HG03342 (cell line): ENCODE results near the gene SLC18A3.

Experiments used
- ATAC-seq: cut with Tn5 transposase; IDR thresholded peaks from one replicate; pipeline ENCODE4 v1.9.1; 2021; ENCODE audit warnings: mild to moderate bottlenecking, moderate library complexity; ENCODE audit not compliant: unreplicated experiment

The SLC18A3 gene

GRCh38 chr10:49610458-49611165, 502 bp downstream of the SLC18A3 start:
- ATAC-seq, result no peak

GRCh38 chr10:49611166-49611815, 1.2 kb downstream of the SLC18A3 start:
- ATAC-seq, result no peak

GRCh38 chr10:49611816-49612512, 1.9 kb downstream of the SLC18A3 start:
- no peak for ATAC-seq

GRCh38 chr10:49612513-49613164, 2.5 kb downstream of the SLC18A3 start:
- no peak for ATAC-seq

GRCh38 chr10:49613165-49613881, 3.2 kb downstream of the SLC18A3 start:
- no peak for ATAC-seq

- ATAC-seq, result no peak
Observed at GRCh38 chr10:49613882-49614241, 3.8 kb downstream of the SLC18A3 start, which contains the start of gene CHAT. Gene CHAT (plus strand): TSS chr10:49614037. CDS start chr10:49614190, 153 bp downstream.

GRCh38 chr10:49614242-49615198, 4.4 kb downstream of the SLC18A3 start:
- ATAC-seq, result no peak

- ATAC-seq, result no peak
Observed at GRCh38 chr10:49615213-49615612, 5.1 kb downstream of the SLC18A3 start.

- no peak for ATAC-seq
Observed at GRCh38 chr10:49615721-49616120, 5.6 kb downstream of the SLC18A3 start.

GRCh38 chr10:49616421-49617101, 6.5 kb downstream of the SLC18A3 start:
- no peak for ATAC-seq

GRCh38 chr10:49617121-49618020, 7.3 kb downstream of the SLC18A3 start:
- ATAC-seq, result no peak

GRCh38 chr10:49618821-49619220, 8.7 kb downstream of the SLC18A3 start:
- no peak for ATAC-seq

- no peak for ATAC-seq
Observed at GRCh38 chr10:49619613-49620012, 9.5 kb downstream of the SLC18A3 start.

GRCh38 chr10:49620286-49620810, 10.2 kb downstream of the SLC18A3 start:
- ATAC-seq, result no peak

- ATAC-seq, result no peak
Observed at GRCh38 chr10:49620841-49621378, 10.8 kb downstream of the SLC18A3 start.

GRCh38 chr10:49621561-49621960, 11.5 kb downstream of the SLC18A3 start:
- no peak for ATAC-seq
